Neural crest cell (in vitro differentiated cells): ENCODE results near the gene TSPEAR. TPM values are rescaled to one million over a fixed set of nuclear protein-coding genes. Genes with fewer than 3 reads are reported as not detected.

Experiments
- DNase-seq: peaks from one replicate; pipeline ENCODE4 v3.0.0; 2021; ENCODE audit warnings: low read depth, mixed read lengths, low spot score
- H3K27ac Mint-ChIP-seq: one replicate; pipeline ENCODE4 v1.8.0; 2021; ENCODE audit warnings: mild to moderate bottlenecking, mixed read lengths; ENCODE audit not compliant: unreplicated experiment
- H3K27me3 Mint-ChIP-seq: 2 replicates; pipeline ENCODE4 v1.8.0; 2021; ENCODE audit warnings: low read depth, mild to moderate bottlenecking, mixed read lengths
- H3K36me3 Mint-ChIP-seq: 2 replicates; pipeline ENCODE4 v1.8.0; 2021; ENCODE audit warnings: low read depth, mild to moderate bottlenecking, mixed read lengths
- H3K4me1 Mint-ChIP-seq: 2 replicates; pipeline ENCODE4 v1.8.0; 2021; ENCODE audit warnings: mixed read lengths
- H3K4me3 Mint-ChIP-seq: one replicate; pipeline ENCODE4 v1.8.0; 2021; ENCODE audit warnings: mild to moderate bottlenecking, mixed read lengths
- H3K9me3 Mint-ChIP-seq: 2 replicates; pipeline ENCODE4 v1.8.0; 2021; ENCODE audit warnings: mixed read lengths
- total RNA-seq: library from RNA; stranded (reverse); gene quantifications from 2 replicates; pipeline ENCODE4 v1.2.1, GENCODE V29; 2021
- TF ChIP-seq, protein P1 (sequence below): fragments of 200-600 bp; sonication (generic); conservative IDR thresholded peaks from 2 replicates; pipeline ENCODE4 v1.5.0; 2021; ENCODE audit warnings: antibody characterized with exemption, mild to moderate bottlenecking

TSPEAR gene
- total RNA-seq, 1 donor from 2014 or later = not detected

DNA sequence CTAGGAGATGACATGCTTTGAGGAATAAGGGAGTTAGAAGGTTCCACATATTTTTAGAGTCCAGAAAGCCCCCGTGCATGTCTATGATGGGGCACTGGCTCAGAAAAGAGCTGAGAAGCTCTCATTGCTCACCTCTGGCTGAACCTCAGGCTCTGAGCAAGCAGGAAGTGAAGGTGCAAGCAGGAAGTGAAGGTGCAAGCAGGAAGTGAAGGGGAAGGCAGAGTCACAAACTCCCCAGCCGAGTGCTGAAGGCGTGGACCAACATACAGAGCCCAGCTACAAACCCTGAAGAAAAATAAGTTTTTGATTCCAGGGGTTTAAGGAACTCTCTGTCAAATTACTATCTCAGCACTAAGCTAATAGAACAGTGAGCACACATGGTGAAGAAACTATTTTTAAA lies 92.5 kb downstream of the TSPEAR start:
- Mint-ChIP-seq H3K36me3 (peaks cover 9% of the 10 kb centered on the region), H3K27me3 (peaks cover 8% of the 10 kb centered on the region), H3K9me3 (peaks cover 20% of the 10 kb centered on the region), H3K27ac (no peak overlapping the region), H3K4me1 (no peaks in the 10 kb centered on the region), H3K4me3 (no peak overlapping the region)
- DNase-seq = no peak
- TF ChIP-seq, protein P1, sequence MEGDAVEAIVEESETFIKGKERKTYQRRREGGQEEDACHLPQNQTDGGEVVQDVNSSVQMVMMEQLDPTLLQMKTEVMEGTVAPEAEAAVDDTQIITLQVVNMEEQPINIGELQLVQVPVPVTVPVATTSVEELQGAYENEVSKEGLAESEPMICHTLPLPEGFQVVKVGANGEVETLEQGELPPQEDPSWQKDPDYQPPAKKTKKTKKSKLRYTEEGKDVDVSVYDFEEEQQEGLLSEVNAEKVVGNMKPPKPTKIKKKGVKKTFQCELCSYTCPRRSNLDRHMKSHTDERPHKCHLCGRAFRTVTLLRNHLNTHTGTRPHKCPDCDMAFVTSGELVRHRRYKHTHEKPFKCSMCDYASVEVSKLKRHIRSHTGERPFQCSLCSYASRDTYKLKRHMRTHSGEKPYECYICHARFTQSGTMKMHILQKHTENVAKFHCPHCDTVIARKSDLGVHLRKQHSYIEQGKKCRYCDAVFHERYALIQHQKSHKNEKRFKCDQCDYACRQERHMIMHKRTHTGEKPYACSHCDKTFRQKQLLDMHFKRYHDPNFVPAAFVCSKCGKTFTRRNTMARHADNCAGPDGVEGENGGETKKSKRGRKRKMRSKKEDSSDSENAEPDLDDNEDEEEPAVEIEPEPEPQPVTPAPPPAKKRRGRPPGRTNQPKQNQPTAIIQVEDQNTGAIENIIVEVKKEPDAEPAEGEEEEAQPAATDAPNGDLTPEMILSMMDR = no peak

DNA sequence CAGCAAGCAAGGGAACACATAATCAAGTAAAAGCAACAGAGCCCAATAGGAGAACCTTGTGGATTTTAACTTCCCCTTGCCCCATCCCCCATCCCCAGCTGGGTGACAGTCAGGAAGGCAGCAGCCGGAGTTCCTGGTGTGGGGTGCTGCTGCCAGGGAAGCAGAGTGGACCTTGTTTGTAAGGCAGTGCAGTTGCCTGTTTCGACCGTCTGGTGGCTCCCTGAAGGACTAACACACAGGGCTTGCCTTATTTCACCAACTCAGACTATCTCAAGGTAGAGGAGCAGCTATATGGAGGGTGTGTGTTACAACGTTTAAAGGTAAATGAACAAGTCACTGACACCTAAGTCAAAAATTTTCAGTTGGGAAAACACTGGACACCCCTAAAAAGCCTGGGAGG lies 92.9 kb downstream of the TSPEAR start:
- Mint-ChIP-seq H3K27me3 (peaks cover 8% of the 10 kb centered on the region), H3K36me3 (peaks cover 8% of the 10 kb centered on the region), H3K27ac (no peak overlapping the region), H3K9me3 (peaks cover 16% of the 10 kb centered on the region), H3K4me3 (no peak overlapping the region), H3K4me1 (no peaks in the 10 kb centered on the region)
- DNase-seq = no peak
- TF ChIP-seq, protein P1 = peak; percentile 18

DNA sequence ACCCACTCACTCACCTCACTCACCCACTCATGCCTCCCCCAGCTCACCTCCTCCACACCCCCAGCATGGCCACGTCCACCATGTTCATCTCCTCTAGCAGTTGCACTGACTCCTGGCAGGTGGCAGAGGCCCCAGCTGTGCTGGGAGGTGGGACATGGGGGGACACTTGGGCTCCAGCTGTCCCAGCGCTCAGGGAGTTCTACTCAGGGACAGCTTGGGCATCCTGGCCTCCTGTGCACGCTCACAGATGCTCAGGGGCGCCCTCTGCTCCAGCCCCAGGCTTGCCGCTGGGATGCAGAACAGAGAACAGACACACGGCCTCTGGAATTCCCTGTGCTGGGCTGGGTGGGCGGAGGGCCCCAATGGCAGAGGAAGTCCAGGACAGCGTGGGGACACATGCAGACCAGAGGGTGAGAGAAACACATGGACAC lies 94.3 kb downstream of the TSPEAR start:
- H3K36me3 Mint-ChIP-seq = peaks cover 6% of the 10 kb centered on the region
- no peak overlapping the region for H3K27ac Mint-ChIP-seq
- DNase-seq = no peak
- H3K9me3 Mint-ChIP-seq = peaks cover 11% of the 10 kb centered on the region
- H3K4me3 Mint-ChIP-seq = no peak overlapping the region
- H3K27me3 Mint-ChIP-seq = peaks cover 8% of the 10 kb centered on the region
- TF ChIP-seq, protein P1 = no peak
- no peaks in the 10 kb centered on the region for H3K4me1 Mint-ChIP-seq

DNA sequence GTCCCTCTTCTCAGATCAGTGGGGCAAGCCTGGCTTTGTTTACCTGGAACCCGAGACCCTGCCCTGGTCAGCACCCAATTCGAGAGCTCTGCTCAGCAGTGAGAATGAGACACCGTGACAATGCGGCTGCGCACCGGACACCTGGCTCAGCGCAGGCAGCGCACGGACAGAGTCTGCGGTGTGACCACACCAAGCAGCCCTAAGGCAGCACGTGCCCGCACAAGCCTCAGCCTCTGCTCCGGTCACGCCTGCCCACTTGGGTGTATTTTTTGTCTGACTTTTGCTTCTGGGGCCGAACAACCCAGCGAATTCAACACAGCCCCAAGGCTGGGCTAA lies 94.8 kb downstream of the TSPEAR start:
- H3K4me3 Mint-ChIP-seq = no peak overlapping the region
- TF ChIP-seq, protein P1 = no peak
- peaks cover 6% of the 10 kb centered on the region for H3K36me3 Mint-ChIP-seq
- no peak for DNase-seq
- H3K4me1 Mint-ChIP-seq = no peaks in the 10 kb centered on the region
- no peak overlapping the region for H3K27ac Mint-ChIP-seq
- peaks cover 8% of the 10 kb centered on the region for H3K9me3 Mint-ChIP-seq
- peaks cover 8% of the 10 kb centered on the region for H3K27me3 Mint-ChIP-seq

DNA sequence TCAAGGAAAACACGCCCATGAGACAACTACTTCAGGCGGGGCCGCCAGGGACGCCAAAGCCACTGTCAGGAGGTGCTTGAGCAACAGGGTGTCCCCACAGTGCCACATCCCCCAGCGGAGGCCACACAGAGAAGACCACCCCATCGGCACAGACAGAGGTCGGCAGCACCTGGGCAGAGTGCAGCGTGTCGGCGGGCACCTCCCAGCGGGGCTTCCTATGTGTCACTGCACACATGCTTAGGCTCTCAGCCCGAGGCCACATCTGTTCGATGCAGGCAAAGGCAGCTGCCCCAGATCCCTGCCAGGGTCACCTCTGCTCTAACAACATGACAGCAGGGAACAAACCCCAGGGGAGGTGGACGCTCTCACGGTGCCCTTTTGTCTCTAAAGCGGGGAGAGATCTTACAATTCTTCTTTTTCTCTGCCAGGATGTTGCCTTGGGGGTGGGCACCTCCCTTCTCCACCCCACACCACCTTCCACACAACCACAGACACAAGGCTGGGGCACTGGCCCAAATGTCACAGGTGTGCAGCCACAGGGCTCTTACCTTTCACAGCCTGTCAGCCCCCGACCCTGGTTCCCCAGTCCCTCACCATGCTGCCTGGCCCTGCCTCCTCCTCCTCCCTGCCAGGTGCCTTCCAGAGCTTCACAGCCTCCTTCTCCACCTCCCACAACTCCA lies 95.3 kb downstream of the TSPEAR start:
- Mint-ChIP-seq H3K9me3 (peaks cover 11% of the 10 kb centered on the region), H3K27ac (no peak overlapping the region), H3K4me3 (no peak overlapping the region), H3K36me3 (peaks cover 10% of the 10 kb centered on the region), H3K4me1 (no peaks in the 10 kb centered on the region), H3K27me3 (peaks cover 8% of the 10 kb centered on the region)
- TF ChIP-seq, protein P1 = no peak
- no peak for DNase-seq
